ENCODE data around the gene PFDN1.
"Not testable (repeated sequence)": the region's sequence is repeated elsewhere in the genome, so short reads cannot be mapped to it uniquely, and the experiment has no call there.

Gene PFDN1, protein sequence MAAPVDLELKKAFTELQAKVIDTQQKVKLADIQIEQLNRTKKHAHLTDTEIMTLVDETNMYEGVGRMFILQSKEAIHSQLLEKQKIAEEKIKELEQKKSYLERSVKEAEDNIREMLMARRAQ

GRCh38 chr5:140302786-140303639 lies at the start of gene PFDN1:
PFDN1 (minus strand) TSS chr5:140303101; CDS start chr5:140303073, 28 bp downstream.
- DNase-seq: peak; percentile 83 to 85

DNA sequence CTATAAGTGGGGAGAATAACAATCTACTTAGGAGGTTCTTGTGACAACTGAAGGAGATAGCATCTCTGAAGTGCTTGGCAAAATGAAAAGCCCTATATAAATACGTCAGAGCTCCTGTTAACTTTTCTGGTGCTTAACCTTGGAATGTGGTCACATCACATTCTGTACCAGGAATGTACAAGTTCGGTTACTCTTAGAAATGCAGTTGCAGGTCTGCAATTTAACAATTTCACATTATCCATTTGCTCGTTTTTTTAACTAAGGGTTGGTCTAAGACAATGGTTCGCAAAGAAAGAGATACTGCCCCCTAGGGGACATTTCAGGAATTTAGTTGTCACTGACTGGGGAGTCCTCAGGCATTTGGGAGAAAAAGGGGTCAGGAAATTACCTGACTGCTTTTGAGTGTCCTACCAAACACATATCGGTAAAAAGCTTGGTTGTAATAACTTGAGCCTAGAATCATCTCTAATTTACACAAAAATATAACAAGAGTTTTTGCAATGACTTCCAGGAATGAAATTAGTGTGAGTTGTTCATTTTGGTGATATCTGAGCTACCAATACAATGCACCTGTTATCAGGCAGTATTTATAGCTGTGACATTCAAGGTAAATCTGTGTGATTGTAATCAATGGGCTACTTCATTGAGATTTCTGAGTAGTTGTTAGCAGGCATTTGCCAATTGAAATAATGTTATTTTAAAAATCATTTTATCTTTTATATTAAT lies 48.9 kb upstream of the PFDN1 start:
- peak; percentile 9 to 43 for DNase-seq

GRCh38 chr5:140349244-140349643 lies 46.3 kb upstream of the PFDN1 start:
- DNase-seq: no peak

DNA sequence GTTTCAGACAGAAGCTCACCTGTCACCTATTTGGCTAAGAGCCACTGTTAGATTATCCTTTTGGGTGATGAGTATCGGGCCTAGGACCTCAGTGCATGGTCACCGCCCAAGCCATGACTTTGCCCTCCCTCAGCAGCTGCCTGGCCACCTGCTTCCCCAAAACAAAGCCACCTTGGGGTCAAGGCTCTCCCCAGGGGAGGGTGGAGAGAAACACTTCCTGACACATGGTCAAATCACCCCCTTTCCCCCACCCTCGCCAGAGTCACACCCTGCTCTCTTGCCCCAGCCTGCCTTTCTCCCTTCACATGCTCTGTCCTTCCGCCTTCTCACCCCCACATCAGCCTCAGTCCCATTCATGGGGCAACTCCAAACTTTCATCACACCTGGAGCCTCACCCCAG lies 45.2 kb upstream of the PFDN1 start:
- no peak for DNase-seq

- DNase-seq: no peak
These were observed 44.5 kb upstream of the PFDN1 start for GRCh38 chr5:140347360-140347759.

DNA sequence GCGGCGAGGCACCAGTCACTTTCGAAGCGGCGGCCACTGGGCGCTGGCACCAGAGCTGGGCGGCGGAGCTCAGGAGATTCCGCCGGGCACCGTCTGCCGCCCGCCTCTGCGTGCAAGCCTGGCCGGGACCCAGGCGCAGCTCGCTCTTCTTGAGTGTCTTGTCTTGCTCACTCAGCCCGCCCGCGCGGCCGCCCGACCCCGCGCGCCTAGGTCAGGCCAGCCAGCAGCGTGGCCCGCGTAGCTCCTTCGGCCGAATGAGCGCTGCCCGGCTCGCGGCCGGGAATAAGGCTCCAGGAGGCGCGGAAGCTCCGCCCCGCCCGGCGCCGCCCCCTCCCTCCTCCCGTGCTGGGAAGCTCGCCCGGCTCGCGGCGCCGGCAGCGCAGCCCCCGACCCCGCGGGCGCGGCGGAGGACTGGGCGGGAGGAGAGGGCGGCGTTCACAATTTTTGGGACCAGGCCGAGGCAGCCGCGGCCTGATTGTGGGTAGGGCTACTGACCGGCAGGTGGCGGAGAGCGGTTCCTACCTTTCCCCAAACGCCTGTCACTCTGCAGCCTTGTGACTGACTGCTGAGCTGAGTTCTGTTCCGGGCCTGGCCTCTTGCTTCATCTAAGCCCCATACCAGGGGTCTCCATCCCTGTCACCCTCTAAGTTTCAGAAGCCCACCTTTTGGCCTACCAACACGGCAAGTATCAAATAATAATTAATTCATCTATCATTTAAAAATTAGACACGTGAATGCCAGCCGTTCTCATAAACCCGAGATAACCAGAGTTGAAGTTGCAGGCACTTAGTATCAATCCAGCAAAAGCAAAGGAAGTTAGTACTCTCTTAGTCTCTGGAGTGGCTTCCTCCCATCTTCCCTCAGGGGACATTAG lies 43.7 kb upstream of the PFDN1 start, which contains the start of gene HBEGF:
HBEGF (minus strand) TSS at position 256 of the 874 bp plus-strand sequence. CDS start 275 bp downstream, outside the sequence.
- DNase-seq: peak; percentile 22 to 52

DNA sequence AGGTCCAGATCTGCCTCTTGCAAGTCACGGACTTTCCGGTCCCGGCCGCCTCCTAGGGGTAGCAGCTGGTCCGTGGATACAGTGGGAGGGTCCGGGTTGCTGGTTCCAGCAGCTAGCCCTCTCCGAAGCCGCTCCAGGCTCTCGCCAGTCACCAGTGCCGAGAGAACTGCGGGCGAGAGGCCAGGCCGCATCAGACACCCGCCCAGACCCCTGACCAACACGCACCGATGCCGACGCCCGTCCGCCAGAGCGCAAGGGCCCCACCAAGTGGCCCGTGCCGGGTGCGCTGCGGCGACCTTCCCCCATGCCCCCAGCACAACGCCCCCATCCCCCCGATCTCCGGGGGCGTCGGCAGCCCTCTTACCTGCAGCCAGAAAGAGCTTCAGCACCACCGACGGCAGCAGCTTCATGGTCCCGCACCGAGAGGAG lies 43.0 kb upstream of the PFDN1 start:
- peak in 1 of 2 experiments; percentile 27 for DNase-seq

DNA sequence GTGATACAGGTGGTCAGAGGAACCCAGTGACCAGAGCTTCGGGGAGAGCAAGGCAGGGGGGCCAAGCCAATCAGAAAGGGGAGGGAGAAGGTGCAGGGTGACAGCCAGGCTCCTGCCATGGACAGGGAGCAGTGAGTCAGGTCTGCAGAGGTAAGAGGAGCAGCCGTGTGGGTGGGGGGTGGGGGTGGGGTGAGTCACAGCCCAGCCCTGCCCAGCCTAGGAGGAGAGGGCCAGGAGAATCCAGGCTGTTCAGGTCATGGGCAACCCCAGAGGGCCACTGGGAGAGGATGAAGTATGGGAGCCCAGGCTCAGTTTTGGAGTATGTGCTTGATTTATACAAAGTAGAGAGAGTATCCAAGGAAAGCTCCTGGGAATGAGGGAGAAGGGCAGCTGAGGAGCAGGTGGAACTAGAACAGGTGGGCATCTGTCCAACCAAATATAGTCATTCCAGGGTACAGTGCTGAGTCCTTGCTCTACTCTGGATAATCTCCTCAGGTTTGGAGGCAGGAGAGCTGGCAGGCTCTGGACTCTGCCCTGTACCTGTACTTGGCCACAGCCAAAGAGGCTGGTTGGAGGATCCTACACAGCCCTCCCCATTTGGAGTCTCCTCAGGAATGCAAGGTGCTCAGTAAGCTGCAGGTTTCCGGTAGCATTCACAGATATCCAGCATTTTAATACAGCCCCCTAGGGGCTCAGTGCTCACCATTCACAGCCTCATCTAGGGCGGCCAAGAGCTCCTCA lies 42.0 kb upstream of the PFDN1 start:
- no peak for DNase-seq

DNA sequence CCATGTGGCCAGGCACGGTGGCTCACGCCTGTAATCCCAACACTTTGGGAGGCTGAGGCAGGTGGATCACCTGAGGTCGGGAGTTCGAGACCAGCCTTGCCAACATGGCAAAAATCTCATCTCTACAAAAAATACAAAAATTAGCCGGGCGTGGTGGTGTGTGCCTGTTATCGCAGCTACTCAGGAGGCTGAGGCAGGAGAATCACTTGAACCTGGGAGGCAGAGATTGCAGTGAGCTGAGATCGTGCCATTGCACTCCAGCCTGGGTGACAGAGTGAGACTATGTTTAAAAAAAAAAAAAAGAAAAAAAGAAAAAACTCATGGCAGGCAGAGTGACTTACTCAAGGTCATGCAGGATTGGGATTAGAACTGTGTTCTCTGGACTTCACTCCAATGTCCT lies 40.9 kb upstream of the PFDN1 start:
- not testable (repeated sequence) for DNase-seq

DNA sequence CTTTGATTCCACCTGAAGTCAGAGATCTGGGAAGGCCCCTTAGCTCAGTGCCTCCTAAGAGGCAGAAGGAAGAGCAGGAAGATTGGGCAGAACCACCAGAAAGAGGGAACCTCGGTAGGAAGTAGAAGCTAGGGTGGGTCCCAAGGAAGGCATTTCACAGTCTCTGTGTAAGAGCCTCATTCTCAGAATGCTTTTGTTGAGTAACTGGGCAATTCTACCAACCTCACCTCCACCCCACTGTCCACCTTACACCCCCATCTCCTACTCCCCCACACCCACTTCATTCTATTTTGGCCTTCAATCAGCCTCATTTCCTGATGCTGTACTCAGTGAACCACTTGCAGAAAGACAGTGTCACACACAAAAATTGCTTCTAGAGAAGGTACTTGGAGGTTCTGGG lies 40.0 kb upstream of the PFDN1 start:
- DNase-seq: no peak

DNA sequence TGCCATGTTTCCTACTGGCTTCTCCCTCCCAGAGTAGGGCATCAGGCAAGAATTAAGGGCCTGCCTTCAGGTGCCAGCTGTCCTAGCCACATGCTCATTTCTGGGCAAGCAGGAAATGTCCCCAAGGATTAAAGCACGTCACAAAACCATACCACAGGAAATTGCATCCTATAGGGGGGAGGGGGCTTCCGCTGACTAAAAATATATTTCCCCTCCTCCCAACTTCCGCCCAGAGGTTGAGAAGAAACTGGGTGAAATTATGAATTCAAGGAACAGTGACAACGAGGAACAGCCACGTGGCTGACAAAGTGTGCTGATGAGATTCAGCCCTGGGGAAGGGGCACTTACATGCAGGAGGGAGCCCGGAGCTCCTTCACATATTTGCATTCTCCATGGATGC lies 39.4 kb upstream of the PFDN1 start:
- DNase-seq: no peak

- no peak for DNase-seq
These were observed 38.7 kb upstream of the PFDN1 start for GRCh38 chr5:140341591-140341990.

DNA sequence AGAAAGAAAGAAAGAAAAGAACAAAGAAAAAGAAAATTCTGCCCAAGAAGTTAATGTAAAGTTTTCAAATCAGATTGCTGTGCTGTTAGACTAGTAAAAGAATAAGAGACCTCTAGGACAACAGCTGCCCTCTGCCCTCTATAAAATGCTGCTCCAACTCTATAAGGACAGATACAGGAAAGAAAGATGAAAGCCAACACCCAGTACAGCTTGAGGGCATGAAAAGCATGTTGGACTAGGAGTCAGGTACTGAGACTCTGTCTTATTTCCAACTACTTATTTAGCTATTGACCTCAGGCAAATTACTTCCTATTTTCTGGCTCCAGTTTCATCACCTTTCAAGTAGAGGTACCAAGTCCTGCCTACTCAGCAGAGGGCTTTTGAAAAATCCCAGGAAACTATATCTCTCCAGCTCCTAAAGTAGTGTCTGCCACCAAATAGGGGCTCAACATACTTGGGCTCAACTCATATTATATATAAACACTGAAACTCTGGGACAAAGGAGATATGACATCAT lies 37.8 kb upstream of the PFDN1 start:
- no peak for DNase-seq

- DNase-seq: no peak
These were observed 36.7 kb upstream of the PFDN1 start for GRCh38 chr5:140339636-140340035.

DNA sequence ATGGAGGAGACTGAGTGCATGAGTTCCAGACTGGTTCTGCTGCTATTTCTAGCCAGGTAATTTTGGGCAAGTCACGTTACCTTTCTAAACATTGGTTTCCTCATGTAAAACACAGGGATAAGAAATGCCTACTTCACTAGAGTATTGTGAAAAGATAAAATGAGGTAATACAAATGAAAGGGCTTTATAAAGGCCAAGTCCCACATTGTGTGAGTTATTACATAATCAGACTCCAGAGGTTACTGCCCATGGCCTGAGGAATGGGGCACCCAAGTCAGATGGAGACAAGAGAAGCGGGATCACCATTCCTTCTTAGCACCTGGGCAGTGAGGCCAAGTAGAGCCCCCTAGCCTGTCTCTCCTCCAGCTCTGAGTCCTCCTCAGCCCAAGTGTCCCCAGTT lies 36.0 kb upstream of the PFDN1 start:
- no peak for DNase-seq

DNA sequence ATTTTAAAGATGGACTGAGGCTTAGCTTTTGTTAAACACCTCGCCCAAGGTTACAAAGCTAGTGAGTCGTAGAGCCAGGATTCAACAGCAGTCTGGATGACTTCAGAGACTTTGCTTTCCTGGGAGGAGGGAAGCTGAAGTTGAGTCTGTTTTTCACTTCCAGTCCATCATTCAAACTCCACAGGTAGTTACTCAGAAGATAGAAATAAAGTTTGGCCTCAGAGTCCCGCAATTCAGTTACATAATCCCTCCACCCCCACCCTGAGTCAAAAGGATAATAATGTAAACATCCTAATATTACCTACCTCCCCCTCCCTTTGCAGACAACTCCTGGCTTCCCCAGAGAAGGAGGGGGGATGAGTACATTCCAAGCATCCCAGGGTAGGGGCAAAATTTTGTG lies 35.4 kb upstream of the PFDN1 start:
- no peak for DNase-seq

DNA sequence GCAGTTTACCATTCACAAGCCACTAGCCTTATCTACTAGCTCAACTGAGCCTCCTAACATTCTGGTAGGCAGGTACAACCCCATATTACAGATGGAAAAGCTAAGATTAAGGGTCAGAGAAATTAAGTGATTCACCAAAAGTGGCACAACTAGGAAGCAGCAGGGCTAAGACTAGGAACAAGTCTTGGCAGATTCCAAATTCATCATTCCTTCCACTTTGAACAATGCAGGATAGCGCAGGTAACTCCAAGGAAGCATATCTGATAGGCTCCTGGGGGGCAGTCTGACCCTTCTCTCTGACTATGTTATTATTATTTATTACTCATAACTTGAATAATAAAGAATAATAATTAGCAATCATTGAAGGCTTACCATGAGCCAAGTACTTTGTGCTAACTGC lies 35.0 kb upstream of the PFDN1 start:
- no peak for DNase-seq

GRCh38 chr5:140336388-140336787 lies 33.5 kb upstream of the PFDN1 start:
- no peak for DNase-seq

DNA sequence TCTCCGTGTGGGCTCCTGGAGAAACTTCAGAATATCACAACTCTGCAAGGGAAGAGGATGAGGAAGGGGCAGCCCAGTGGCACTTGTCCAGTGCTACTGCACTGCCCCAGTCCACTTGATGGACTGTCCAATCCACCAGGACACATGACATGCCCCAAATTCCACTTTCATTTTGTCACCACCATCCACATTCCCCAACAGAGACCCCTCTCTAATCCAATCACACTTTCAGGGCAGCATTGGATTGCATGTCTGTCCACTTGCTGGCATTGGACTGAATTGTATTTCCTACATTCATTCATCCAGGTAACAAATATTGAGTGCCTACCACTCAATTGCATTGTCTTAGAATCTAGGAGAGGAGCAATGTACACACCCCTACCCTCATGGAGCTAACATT lies 28.7 kb upstream of the PFDN1 start:
- no peak for DNase-seq

GRCh38 chr5:140329739-140330481 lies 27.0 kb upstream of the PFDN1 start:
- DNase-seq: no peak

All from NCI-H1930 (cell line).